Measurements from ENCODE around the gene IMPDH1.

IMPDH1 gene

GRCh38 chr7:128454808-128455542 is 45.2 kb upstream of the IMPDH1 start:
- H3K4me3 ChIP-seq (ENCODE audit: low read depth, low read length): peak overlapping the region; percentile 84
- TF ChIP-seq, protein P1, sequence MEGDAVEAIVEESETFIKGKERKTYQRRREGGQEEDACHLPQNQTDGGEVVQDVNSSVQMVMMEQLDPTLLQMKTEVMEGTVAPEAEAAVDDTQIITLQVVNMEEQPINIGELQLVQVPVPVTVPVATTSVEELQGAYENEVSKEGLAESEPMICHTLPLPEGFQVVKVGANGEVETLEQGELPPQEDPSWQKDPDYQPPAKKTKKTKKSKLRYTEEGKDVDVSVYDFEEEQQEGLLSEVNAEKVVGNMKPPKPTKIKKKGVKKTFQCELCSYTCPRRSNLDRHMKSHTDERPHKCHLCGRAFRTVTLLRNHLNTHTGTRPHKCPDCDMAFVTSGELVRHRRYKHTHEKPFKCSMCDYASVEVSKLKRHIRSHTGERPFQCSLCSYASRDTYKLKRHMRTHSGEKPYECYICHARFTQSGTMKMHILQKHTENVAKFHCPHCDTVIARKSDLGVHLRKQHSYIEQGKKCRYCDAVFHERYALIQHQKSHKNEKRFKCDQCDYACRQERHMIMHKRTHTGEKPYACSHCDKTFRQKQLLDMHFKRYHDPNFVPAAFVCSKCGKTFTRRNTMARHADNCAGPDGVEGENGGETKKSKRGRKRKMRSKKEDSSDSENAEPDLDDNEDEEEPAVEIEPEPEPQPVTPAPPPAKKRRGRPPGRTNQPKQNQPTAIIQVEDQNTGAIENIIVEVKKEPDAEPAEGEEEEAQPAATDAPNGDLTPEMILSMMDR (IDR thresholded peaks at IDR 0.05; ENCODE audit: low read depth, low read length, missing control alignments): no peak
- DNase-seq (ENCODE audit: low read depth): peak; percentile 15
- in situ Hi-C loops (cut with HindIII; ENCODE audit: low sequenced_read_pairs): no loop called here

GRCh38 chr7:128453836-128454804 is 44.3 kb upstream of the IMPDH1 start:
- peak; percentile 91 for DNase-seq (ENCODE audit: low read depth)
- TF ChIP-seq, protein P1 (IDR thresholded peaks at IDR 0.05; ENCODE audit: low read depth, low read length, missing control alignments): no peak
- peak overlapping the region; percentile 84 for H3K4me3 ChIP-seq (ENCODE audit: low read depth, low read length)
- in situ Hi-C loops (cut with HindIII; ENCODE audit: low sequenced_read_pairs): no loop called here

GRCh38 chr7:128452552-128452951 is 42.8 kb upstream of the IMPDH1 start:
- no peak for DNase-seq (ENCODE audit: low read depth)
- in situ Hi-C loops (cut with HindIII; ENCODE audit: low sequenced_read_pairs): no loop called here
- no peak overlapping the region for H3K4me3 ChIP-seq (ENCODE audit: low read depth, low read length)
- TF ChIP-seq, protein P1 (IDR thresholded peaks at IDR 0.05; ENCODE audit: low read depth, low read length, missing control alignments): no peak

- no peak for DNase-seq (ENCODE audit: low read depth)
Measured at GRCh38 chr7:128450913-128451312, 41.1 kb upstream of the IMPDH1 start.

GRCh38 chr7:128450409-128450808 is 40.6 kb upstream of the IMPDH1 start:
- in situ Hi-C loops (cut with HindIII; ENCODE audit: low sequenced_read_pairs): no loop called here
- no peak overlapping the region for H3K4me3 ChIP-seq (ENCODE audit: low read depth, low read length)
- no peak for DNase-seq (ENCODE audit: low read depth)
- TF ChIP-seq, protein P1 (IDR thresholded peaks at IDR 0.05; ENCODE audit: low read depth, low read length, missing control alignments): no peak

More at GRCh38 chr7:128450913-128451312, 41.1 kb upstream of the IMPDH1 start:
- H3K4me3 ChIP-seq (ENCODE audit: low read depth, low read length): no peak overlapping the region
- in situ Hi-C loops (cut with HindIII; ENCODE audit: low sequenced_read_pairs): no loop called here
- TF ChIP-seq, protein P1 (IDR thresholded peaks at IDR 0.05; ENCODE audit: low read depth, low read length, missing control alignments): no peak

DNA sequence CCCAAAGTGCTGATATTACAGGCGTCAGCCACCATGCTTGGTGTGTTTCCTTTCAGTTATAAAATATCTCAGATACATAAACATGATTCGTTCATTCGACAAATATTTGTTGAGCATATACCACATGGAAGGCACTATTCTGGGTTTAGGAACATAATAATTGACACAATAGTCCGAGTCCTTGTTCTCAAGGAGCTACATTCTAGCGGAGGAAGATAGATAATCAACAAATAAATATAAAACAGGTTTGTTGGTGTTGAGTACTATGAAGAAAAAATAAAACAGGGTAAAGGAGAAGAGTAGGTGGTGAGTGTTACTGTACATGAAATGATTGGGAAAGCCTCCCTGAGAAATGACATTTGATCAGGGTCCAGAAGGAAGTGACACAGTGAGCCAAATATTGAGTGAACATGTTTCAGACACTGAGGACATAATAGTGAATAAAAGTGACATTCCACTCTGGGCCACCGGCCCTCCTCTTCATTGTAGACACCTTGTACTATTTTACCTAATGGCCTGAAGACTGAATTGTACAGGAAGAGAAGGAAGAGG is 39.0 kb upstream of the IMPDH1 start:
- in situ Hi-C loops (cut with HindIII; ENCODE audit: low sequenced_read_pairs): no loop called here

More for the DNA sequence above, 39.0 kb upstream of the IMPDH1 start:
- DNase-seq (ENCODE audit: low read depth): no peak
- H3K4me3 ChIP-seq (ENCODE audit: low read depth, low read length): no peak overlapping the region
- TF ChIP-seq, protein P1 (IDR thresholded peaks at IDR 0.05; ENCODE audit: low read depth, low read length, missing control alignments): no peak

Measured in astrocyte of the cerebellum (primary cell).